ENCODE data around the gene THEM5. TPM values are rescaled to one million over a fixed set of nuclear protein-coding genes. Genes with fewer than 3 reads are reported as not detected.

Gene THEM5
- total and polyA plus RNA-seq, 8 donors: not detected

- TF ChIP-seq POLR2A (IDR thresholded peaks at IDR 0.05): no peak
- TF ChIP-seq EP300 (IDR thresholded peaks at IDR 0.05): no peak
- TF ChIP-seq CTCF (IDR thresholded peaks at IDR 0.05): no peak
- TF ChIP-seq POLR2AphosphoS5 (IDR thresholded peaks at IDR 0.05): no peak
- H3K4me1 ChIP-seq: peaks cover 22 to 60% (median 56%) of the 10 kb centered on the region in 4 donors
- peaks cover 0 to 5% (median 0%) of the 10 kb centered on the region in 4 donors for H3K36me3 ChIP-seq
- peaks cover 0 to 42% (median 0%) of the 10 kb centered on the region in 3 donors for H3K27me3 ChIP-seq
- no peaks in the 10 kb centered on the region for H3K9me3 ChIP-seq
- peak overlapping the region; percentile 42 to 57 (median 48) for H3K4me3 ChIP-seq
- intact Hi-C loops (cut with DNase I; ENCODE audit: low total_unique reads): no loop called here
- WGBS, 5 donors: 16 to 68% (median 42%) methylated on average over 4 of the region's 4 CpGs
- DNase-seq: no peak
- peak overlapping the region; percentile 81 to 95 (median 85) for H3K27ac ChIP-seq
These were observed 22.3 kb downstream of the THEM5 start for GRCh38 chr1:151831256-151831591.

GRCh38 chr1:151830055-151830454, 23.5 kb downstream of the THEM5 start:
- Histone ChIP-seq H3K27me3 (peaks cover 0 to 42% (median 0%) of the 10 kb centered on the region in 3 donors), H3K36me3 (peaks cover 0 to 12% (median 2%) of the 10 kb centered on the region in 4 donors), H3K4me1 (peaks cover 22 to 63% (median 57%) of the 10 kb centered on the region in 4 donors), H3K9me3 (no peaks in the 10 kb centered on the region), H3K27ac (peak overlapping the region; percentile 42 to 87 (median 83)), H3K4me3 (peak overlapping the region; percentile 42 to 57 (median 48))
- WGBS, 5 donors: 9 to 43% (median 23%) methylated on average over 4 to 6 of the region's 6 CpGs
- TF ChIP-seq CTCF (IDR thresholded peaks at IDR 0.05) (no peak), EP300 (IDR thresholded peaks at IDR 0.05) (no peak), POLR2AphosphoS5 (IDR thresholded peaks at IDR 0.05) (no peak), POLR2A (IDR thresholded peaks at IDR 0.05) (no peak)
- intact Hi-C loops (cut with DNase I; ENCODE audit: low total_unique reads): no loop called here
- no peak for DNase-seq

- WGBS, 5 donors: 26 to 36% (median 28%) methylated on average over 4 of the region's 4 CpGs
- H3K4me1 ChIP-seq: peaks cover 22 to 63% (median 57%) of the 10 kb centered on the region in 4 donors
- H3K27ac ChIP-seq: peak overlapping the region; percentile 22 to 87 (median 83)
- H3K9me3 ChIP-seq: no peaks in the 10 kb centered on the region
- intact Hi-C loops (cut with DNase I; ENCODE audit: low total_unique reads): no loop called here
- H3K27me3 ChIP-seq: peaks cover 0 to 37% (median 0%) of the 10 kb centered on the region in 3 donors
- peaks cover 0 to 12% (median 2%) of the 10 kb centered on the region in 4 donors for H3K36me3 ChIP-seq
- TF ChIP-seq POLR2A (IDR thresholded peaks at IDR 0.05) (no peak), CTCF (IDR thresholded peaks at IDR 0.05) (no peak), POLR2AphosphoS5 (IDR thresholded peaks at IDR 0.05) (no peak), EP300 (IDR thresholded peaks at IDR 0.05) (no peak)
- DNase-seq: no peak
- peak overlapping the region in 1 of 4 donors; percentile 54 for H3K4me3 ChIP-seq
These were observed 24.0 kb downstream of the THEM5 start for GRCh38 chr1:151829352-151830046.

DNA sequence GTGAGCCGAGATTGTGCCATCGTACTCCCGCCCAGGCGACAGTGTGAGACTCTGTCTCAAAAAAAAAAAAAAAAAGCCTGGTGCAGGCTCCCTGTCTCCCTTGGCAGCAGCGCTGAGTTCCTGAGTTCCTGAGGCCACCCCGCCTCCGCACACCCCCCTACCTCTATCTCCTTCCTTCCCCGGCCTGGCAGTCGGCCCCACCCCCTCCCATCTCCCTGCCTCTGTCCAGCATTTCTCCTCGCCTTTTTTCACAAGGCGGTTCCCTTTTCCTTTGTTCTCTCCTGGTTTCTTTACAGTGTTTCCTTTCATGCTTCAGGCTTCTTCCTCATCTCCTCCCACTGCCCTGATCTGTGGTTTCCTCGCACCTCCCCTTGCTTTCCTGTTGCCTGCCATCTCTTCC, 24.6 kb downstream of the THEM5 start:
- Histone ChIP-seq H3K36me3 (peaks cover 0 to 12% (median 2%) of the 10 kb centered on the region in 4 donors), H3K27ac (peak overlapping the region; percentile 22 to 87 (median 83)), H3K4me1 (peaks cover 22 to 63% (median 57%) of the 10 kb centered on the region in 4 donors), H3K27me3 (peaks cover 0 to 35% (median 0%) of the 10 kb centered on the region in 3 donors), H3K9me3 (no peaks in the 10 kb centered on the region), H3K4me3 (no peak overlapping the region)
- no peak for TF ChIP-seq POLR2A (IDR thresholded peaks at IDR 0.05)
- TF ChIP-seq EP300 (IDR thresholded peaks at IDR 0.05): no peak
- no peak for TF ChIP-seq CTCF (IDR thresholded peaks at IDR 0.05)
- TF ChIP-seq POLR2AphosphoS5 (IDR thresholded peaks at IDR 0.05): no peak
- WGBS, 5 donors: 2 to 7% (median 6%) methylated on average over 12 of the region's 12 CpGs
- DNase-seq: peak; percentile 73 to 83
- intact Hi-C loops (cut with DNase I; ENCODE audit: low total_unique reads): no loop called here

Measured in stomach (tissue), 9 donors.